K562 (cell line): ENCODE data around the gene NEK5. TPM values are rescaled to one million over a fixed set of nuclear protein-coding genes. Genes with fewer than 3 reads are reported as not detected.

Experiments
- CEBPG ChIP-seq, 3 experiments: fragments of 200-800 bp in 1 of 3; sonication (Bioruptor generic) in 1 of 3; sonication (generic) in 1 of 3; formaldehyde crosslinking in 1 of 3; IDR thresholded peaks in 2 of 3; conservative IDR thresholded peaks in 1 of 3; 2 replicates each; pipeline versions ENCODE4 v1.6.1 to v1.8.0; 2016 to 2022; ENCODE audit warnings: missing compliant biosample characterization in 2 of 3, missing genetic modification characterization in 2 of 3, mild to moderate bottlenecking in 1 of 3, missing genetic modification reagents in 1 of 3
- MED1 ChIP-seq: sonication (generic); formaldehyde crosslinking; IDR thresholded peaks from 2 replicates; pipeline ENCODE4 v1.8.1; 2023; ENCODE audit warnings: missing genetic modification reagents, borderline replicate concordance
- NR4A1 ChIP-seq, 2 experiments: fragments of 250-450 bp in 1 of 2; fragments of 450-650 bp in 1 of 2; sonication (Bioruptor Pico) in 1 of 2; IDR thresholded peaks; 2 replicates each; pipeline versions ENCODE4 v1.4.0 to v1.6.1; 2016 to 2020; ENCODE audit warnings: mild to moderate bottlenecking in 2 of 2, missing compliant biosample characterization in 1 of 2, missing genetic modification characterization in 1 of 2, moderate library complexity in 1 of 2
- PHF21A ChIP-seq: fragments of 450-650 bp; IDR thresholded peaks from 2 replicates; pipeline ENCODE4 v1.6.1; 2017; ENCODE audit warnings: low read depth, borderline replicate concordance
- SRSF3 ChIP-seq: fragments of 200-400 bp; formaldehyde crosslinking; IDR thresholded peaks from 2 replicates; pipeline ENCODE4 v1.6.1; 2016; ENCODE audit warnings: mild to moderate bottlenecking, low read length, moderate library complexity; ENCODE audit not compliant: insufficient read depth
- ZNF384 ChIP-seq: IDR thresholded peaks from 2 replicates; pipeline ENCODE4 v1.6.1; 2012; ENCODE audit warnings: low read depth, low read length, improper control_type of control experiment
- ZNF408 ChIP-seq: fragments of 250-450 bp; sonication (Bioruptor Pico); IDR thresholded peaks from 2 replicates; pipeline ENCODE4 v1.4.0; 2020; ENCODE audit warnings: low read depth, mild to moderate bottlenecking, moderate library complexity
- polyA plus RNA-seq, 8 experiments: library from polyadenylated mRNA; depleted of rRNA in 4 of 8; stranded (reverse) in 5 of 8; unstranded in 3 of 8; fragments of >200 nt; fragmentation: Nextera tagmentation in 2 of 8; fragmentation: Illumina TruSeq in 1 of 8; extraction: Ambion mirVana in 2 of 8; extraction: Trizol in 1 of 8; gene quantifications; 2 replicates each; pipeline versions ENCODE4 v1.2.1 to v1.2.3, GENCODE V29; 2011 to 2014; ENCODE audit warnings: inconsistent platforms in 1 of 8, missing spikeins in 1 of 8
- total RNA-seq, 7 experiments: library from RNA; depleted of rRNA in 6 of 7; stranded (reverse); fragments of >200 nt in 6 of 7; fragmentation: Illumina TruSeq in 2 of 7; extraction: Trizol in 2 of 7; gene quantifications; 2 replicates each; pipeline versions ENCODE4 v1.2.1 to v1.2.3, GENCODE V29; 2011 to 2021; ENCODE audit warnings: low replicate concordance in 1 of 7
- TF ChIP-seq, protein P1 (sequence below), 3 experiments: IDR thresholded peaks in 2 of 3; conservative IDR thresholded peaks in 1 of 3; 2 replicates each; pipeline ENCODE4 v1.5.1; 2011 to 2012; ENCODE audit warnings: low read length in 3 of 3, mild to moderate bottlenecking in 3 of 3, control low read depth in 2 of 3, improper control_type of control experiment in 1 of 3, inconsistent platforms in 1 of 3, low read depth in 1 of 3, mixed read lengths in 1 of 3, moderate library complexity in 1 of 3; ENCODE audit not compliant: insufficient read depth in 2 of 3
- TF ChIP-seq, protein P2 (sequence below): fragments of 250-450 bp; sonication (Bioruptor Pico); IDR thresholded peaks from 2 replicates; pipeline ENCODE4 v1.5.0; 2020; ENCODE audit warnings: mild to moderate bottlenecking
- TF ChIP-seq, protein P3 (sequence below), 2 experiments: IDR thresholded peaks in 1 of 2; conservative IDR thresholded peaks in 1 of 2; 2 replicates each; pipeline ENCODE4 v1.6.1; 2016; ENCODE audit warnings: low read depth in 2 of 2, mild to moderate bottlenecking in 1 of 2, missing compliant biosample characterization in 1 of 2, missing genetic modification characterization in 1 of 2, moderate library complexity in 1 of 2
- TF ChIP-seq, protein P4 (sequence below): fragments of 250-450 bp; sonication (Bioruptor Pico); IDR thresholded peaks from 2 replicates; pipeline ENCODE4 v1.5.1; 2021; ENCODE audit warnings: mild to moderate bottlenecking
- TF ChIP-seq, protein P5 (sequence below): fragments of 150-350 bp; IDR thresholded peaks from 2 replicates; pipeline ENCODE4 v1.6.1; 2014; ENCODE audit warnings: low read depth, mild to moderate bottlenecking, low read length, borderline replicate concordance

NEK5 gene
- total and polyA plus RNA-seq, 9 of the 15 experiments (the other 6 are each of a cell fraction or from before 2014, with no cell fraction given), result 0.09 to 0.44 (median 0.33) TPM

DNA sequence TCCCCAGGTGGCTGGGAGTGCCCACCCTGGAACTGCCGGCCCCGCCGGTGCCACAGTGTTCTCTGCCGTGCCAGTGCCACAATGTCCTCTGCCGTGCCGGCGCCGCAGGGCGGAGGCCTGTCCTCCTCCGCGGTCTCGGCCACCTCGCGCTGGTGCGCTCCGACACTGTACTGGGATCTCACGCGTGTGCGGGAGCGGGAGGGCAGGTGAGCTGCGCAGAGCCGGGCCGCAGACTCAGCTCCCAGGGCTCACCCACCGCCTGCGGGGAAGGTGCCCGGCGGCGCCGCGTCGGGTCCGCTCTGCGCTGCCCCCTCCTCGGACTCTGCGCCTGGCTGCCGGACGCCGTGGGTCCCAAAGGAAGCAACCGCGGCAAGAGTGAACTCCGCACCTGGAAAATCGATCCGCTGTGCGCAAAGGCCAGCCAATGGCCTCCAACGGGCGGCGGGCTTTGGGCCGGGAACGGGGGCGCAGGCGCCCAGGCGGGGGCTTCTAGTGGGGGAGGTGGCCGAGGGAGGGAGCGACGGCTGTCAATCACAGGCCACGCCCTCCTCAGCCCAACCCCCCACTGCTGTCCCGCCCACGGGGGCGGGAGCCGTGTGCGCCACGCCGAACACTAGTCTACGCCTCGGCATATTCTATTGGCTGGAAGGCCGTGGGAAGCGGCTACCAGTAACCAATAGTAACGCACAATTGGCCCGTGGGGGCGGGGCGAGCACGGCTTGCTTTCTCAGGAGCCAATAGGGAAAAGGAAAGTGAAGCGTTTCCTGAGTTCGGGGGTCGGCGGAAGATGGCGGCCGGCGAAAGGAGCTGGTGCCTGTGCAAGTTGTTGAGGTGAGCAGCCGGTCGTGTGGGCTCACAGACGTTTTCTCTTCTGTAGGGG, 117.0 kb downstream of the NEK5 start, which contains the start of gene ALG11 (continued):
- TF ChIP-seq, protein P1, sequence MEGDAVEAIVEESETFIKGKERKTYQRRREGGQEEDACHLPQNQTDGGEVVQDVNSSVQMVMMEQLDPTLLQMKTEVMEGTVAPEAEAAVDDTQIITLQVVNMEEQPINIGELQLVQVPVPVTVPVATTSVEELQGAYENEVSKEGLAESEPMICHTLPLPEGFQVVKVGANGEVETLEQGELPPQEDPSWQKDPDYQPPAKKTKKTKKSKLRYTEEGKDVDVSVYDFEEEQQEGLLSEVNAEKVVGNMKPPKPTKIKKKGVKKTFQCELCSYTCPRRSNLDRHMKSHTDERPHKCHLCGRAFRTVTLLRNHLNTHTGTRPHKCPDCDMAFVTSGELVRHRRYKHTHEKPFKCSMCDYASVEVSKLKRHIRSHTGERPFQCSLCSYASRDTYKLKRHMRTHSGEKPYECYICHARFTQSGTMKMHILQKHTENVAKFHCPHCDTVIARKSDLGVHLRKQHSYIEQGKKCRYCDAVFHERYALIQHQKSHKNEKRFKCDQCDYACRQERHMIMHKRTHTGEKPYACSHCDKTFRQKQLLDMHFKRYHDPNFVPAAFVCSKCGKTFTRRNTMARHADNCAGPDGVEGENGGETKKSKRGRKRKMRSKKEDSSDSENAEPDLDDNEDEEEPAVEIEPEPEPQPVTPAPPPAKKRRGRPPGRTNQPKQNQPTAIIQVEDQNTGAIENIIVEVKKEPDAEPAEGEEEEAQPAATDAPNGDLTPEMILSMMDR (IDR thresholded peaks at IDR 0.05 in 2 of 3, conservative IDR thresholded peaks at IDR 0.05 in 1 of 3; ENCODE audit: insufficient read depth in 2 of 3, low read depth in 1 of 3, low read length in 3 of 3), result no peak
- TF ChIP-seq, protein P2, sequence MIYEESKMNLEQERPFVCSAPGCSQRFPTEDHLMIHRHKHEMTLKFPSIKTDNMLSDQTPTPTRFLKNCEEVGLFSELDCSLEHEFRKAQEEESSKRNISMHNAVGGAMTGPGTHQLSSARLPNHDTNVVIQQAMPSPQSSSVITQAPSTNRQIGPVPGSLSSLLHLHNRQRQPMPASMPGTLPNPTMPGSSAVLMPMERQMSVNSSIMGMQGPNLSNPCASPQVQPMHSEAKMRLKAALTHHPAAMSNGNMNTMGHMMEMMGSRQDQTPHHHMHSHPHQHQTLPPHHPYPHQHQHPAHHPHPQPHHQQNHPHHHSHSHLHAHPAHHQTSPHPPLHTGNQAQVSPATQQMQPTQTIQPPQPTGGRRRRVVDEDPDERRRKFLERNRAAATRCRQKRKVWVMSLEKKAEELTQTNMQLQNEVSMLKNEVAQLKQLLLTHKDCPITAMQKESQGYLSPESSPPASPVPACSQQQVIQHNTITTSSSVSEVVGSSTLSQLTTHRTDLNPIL, result no peak
- TF ChIP-seq CEBPG (CRISPR knock-in tag; IDR thresholded peaks at IDR 0.05) (no peak), CEBPG (tag; conservative IDR thresholded peaks at IDR 0.05 in 1 of 2, IDR thresholded peaks at IDR 0.05 in 1 of 2) (no peak), ZNF408 (CRISPR knock-in tag) (no peak), MED1 (no peak), SRSF3 (no peak), NR4A1 (CRISPR knock-in tag; IDR thresholded peaks at IDR 0.05) (no peak), NR4A1 (tag; IDR thresholded peaks at IDR 0.05) (no peak), PHF21A (no peak), ZNF384 (no peak)
- TF ChIP-seq, protein P3, sequence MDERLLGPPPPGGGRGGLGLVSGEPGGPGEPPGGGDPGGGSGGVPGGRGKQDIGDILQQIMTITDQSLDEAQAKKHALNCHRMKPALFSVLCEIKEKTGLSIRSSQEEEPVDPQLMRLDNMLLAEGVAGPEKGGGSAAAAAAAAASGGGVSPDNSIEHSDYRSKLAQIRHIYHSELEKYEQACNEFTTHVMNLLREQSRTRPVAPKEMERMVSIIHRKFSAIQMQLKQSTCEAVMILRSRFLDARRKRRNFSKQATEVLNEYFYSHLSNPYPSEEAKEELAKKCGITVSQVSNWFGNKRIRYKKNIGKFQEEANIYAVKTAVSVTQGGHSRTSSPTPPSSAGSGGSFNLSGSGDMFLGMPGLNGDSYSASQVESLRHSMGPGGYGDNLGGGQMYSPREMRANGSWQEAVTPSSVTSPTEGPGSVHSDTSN (CRISPR knock-in tag; IDR thresholded peaks at IDR 0.05; ENCODE audit: low read depth), result peak; percentile 86
- TF ChIP-seq, protein P3 (tag; conservative IDR thresholded peaks at IDR 0.05; ENCODE audit: low read depth), result peak; percentile 93
- TF ChIP-seq, protein P4, sequence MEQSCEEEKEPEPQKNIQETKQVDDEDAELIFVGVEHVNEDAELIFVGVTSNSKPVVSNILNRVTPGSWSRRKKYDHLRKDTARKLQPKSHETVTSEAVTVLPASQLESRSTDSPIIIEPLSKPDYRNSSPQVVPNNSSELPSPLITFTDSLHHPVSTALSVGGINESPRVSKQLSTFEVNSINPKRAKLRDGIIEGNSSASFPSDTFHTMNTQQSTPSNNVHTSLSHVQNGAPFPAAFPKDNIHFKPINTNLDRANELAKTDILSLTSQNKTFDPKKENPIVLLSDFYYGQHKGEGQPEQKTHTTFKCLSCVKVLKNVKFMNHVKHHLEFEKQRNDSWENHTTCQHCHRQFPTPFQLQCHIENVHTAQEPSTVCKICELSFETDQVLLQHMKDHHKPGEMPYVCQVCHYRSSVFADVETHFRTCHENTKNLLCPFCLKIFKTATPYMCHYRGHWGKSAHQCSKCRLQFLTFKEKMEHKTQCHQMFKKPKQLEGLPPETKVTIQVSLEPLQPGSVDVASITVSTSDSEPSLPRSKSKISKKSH (CRISPR knock-in tag), result no peak
- TF ChIP-seq, protein P5, sequence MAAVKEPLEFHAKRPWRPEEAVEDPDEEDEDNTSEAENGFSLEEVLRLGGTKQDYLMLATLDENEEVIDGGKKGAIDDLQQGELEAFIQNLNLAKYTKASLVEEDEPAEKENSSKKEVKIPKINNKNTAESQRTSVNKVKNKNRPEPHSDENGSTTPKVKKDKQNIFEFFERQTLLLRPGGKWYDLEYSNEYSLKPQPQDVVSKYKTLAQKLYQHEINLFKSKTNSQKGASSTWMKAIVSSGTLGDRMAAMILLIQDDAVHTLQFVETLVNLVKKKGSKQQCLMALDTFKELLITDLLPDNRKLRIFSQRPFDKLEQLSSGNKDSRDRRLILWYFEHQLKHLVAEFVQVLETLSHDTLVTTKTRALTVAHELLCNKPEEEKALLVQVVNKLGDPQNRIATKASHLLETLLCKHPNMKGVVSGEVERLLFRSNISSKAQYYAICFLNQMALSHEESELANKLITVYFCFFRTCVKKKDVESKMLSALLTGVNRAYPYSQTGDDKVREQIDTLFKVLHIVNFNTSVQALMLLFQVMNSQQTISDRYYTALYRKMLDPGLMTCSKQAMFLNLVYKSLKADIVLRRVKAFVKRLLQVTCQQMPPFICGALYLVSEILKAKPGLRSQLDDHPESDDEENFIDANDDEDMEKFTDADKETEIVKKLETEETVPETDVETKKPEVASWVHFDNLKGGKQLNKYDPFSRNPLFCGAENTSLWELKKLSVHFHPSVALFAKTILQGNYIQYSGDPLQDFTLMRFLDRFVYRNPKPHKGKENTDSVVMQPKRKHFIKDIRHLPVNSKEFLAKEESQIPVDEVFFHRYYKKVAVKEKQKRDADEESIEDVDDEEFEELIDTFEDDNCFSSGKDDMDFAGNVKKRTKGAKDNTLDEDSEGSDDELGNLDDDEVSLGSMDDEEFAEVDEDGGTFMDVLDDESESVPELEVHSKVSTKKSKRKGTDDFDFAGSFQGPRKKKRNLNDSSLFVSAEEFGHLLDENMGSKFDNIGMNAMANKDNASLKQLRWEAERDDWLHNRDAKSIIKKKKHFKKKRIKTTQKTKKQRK, result peak; percentile 57; the same call in 1 of the 2 replicates
